ENCODE data around the gene SAPCD2. TPM values are rescaled to one million over a fixed set of nuclear protein-coding genes. Genes with fewer than 3 reads are reported as not detected.

SAPCD2 gene
- total RNA-seq, 1 experiment from 2014 or later, result 29.8 TPM

- Histone ChIP-seq H3K18ac (ENCODE audit: insufficient read length, low read depth, low read length) (no peak within 1 kb of the TSS), H2BK20ac (ENCODE audit: low read depth, low read length, poor library complexity, severe bottlenecking) (no peak within 1 kb of the TSS), H3K4me1 (ENCODE audit: insufficient read depth, low read length) (no peaks in the 10 kb centered on the region), H3K79me2 (ENCODE audit: insufficient read depth, low read length) (no peaks in the 10 kb centered on the region), H2BK12ac (ENCODE audit: insufficient read length, low read depth, low read length) (no peak within 1 kb of the TSS), H3K14ac (ENCODE audit: insufficient read depth, low read length) (no peak within 1 kb of the TSS; the same call in 1 of the 2 replicates), H3K9ac (ENCODE audit: extremely low read depth, insufficient read length, low read length) (no peak within 1 kb of the TSS), H3K79me1 (ENCODE audit: insufficient read depth, low read depth, low read length, poor library complexity, severe bottlenecking) (no peaks in the 10 kb centered on the region), H3K27me3 (ENCODE audit: insufficient read depth, low read length) (no peaks in the 10 kb centered on the region), H3K9me3 (ENCODE audit: control insufficient read depth, low read depth, low read length) (no peaks in the 10 kb centered on the region), H2AK5ac (ENCODE audit: insufficient read length, low read length) (no peak within 1 kb of the TSS), H2BK120ac (ENCODE audit: low read depth, low read length, poor library complexity, severe bottlenecking) (no peak within 1 kb of the TSS), H2BK5ac (ENCODE audit: insufficient read length, low read length) (no peak within 1 kb of the TSS), H4K20me1 (ENCODE audit: control insufficient read depth, insufficient read depth, insufficient read length) (peaks cover 2% of the 10 kb centered on the region), H3K4me2 (ENCODE audit: insufficient read depth, insufficient read length, low read length) (no peak within 1 kb of the TSS), H3K23me2 (ENCODE audit: insufficient read length, low read depth, low read length, poor library complexity, severe bottlenecking) (peaks cover 9% of the 10 kb centered on the region), H3T11ph (ENCODE audit: low read length) (no peak within 1 kb of the TSS), H3K27ac (ENCODE audit: insufficient read length, low read depth, low read length) (no peak within 1 kb of the TSS), H2AFZ (ENCODE audit: low read length) (no peak within 1 kb of the TSS), H3K4ac (ENCODE audit: low read depth, low read length) (no peak within 1 kb of the TSS), H4K8ac (replicated peaks; ENCODE audit: insufficient read length, low read depth, low read length) (no peak within 1 kb of the TSS), H3K23ac (ENCODE audit: insufficient read length, low read depth, low read length) (no peak within 1 kb of the TSS), H4K5ac (ENCODE audit: insufficient read length, low read depth, low read length) (no peak within 1 kb of the TSS), H3K56ac (ENCODE audit: insufficient read length, low read depth, low read length) (no peak within 1 kb of the TSS), H4K91ac (ENCODE audit: insufficient read length, low read depth, low read length) (no peak within 1 kb of the TSS), H2BK15ac (ENCODE audit: low read depth, low read length) (no peak within 1 kb of the TSS)
- Mint-ChIP-seq H3K4me1 (peaks cover 0 to 8% of the 10 kb centered on the region in 2 experiments; a peak in 2 of 4 replicates), H3K36me3 (ENCODE audit: insufficient read depth in 1 of 3, low read depth in 3 of 3) (no peaks in the 10 kb centered on the region), H3K9me3 (no peaks in the 10 kb centered on the region), H3K27ac (no peak within 1 kb of the TSS; a peak in 1 of 7 replicates), H3K27me3 (ENCODE audit: low read depth) (peaks cover 34% of the 10 kb centered on the region), H3K4me3 (no peak within 1 kb of the TSS)
- DNase-seq, result no peak
- no CpG with 5 or more reads among the region's 16 CpGs for WGBS (ENCODE audit: extremely low coverage, insufficient read length, low lambda C conversion rate)
- no peak for TF ChIP-seq CTCF (conservative IDR thresholded peaks at IDR 0.05)
Measured at GRCh38 chr9:137031904-137032640, 38.3 kb downstream of the SAPCD2 start, which contains the start of gene FUT7. FUT7 (minus strand) TSS chr9:137032088; CDS start chr9:137031991, 97 bp downstream.

Measured in H9 (cell line).